Muscle of back (tissue), 11 donors: Measurements from ENCODE around the gene CRLF1. TPM values are rescaled to one million over a fixed set of nuclear protein-coding genes. Genes with fewer than 3 reads are reported as not detected.
"Not testable (repeated sequence)": the region's sequence is repeated elsewhere in the genome, so short reads cannot be mapped to it uniquely, and the experiment has no call there.

Experiments used
- DNase-seq, 3 donors: peaks; one replicate each; pipeline versions ENCODE4 v3.0.0 to v3.0.0-alpha.2; 2013
- polyA plus RNA-seq, 10 donors: library from polyadenylated mRNA; unstranded; fragments of 120-200 nt; gene quantifications; one replicate each; pipeline ENCODE4 v1.2.1, GENCODE V29; 2013; ENCODE audit not compliant: insufficient read length in 10 of 10

Gene CRLF1
- polyA plus RNA-seq, 10 donors: 3.2 to 29.6 (median 10.3) TPM

DNA sequence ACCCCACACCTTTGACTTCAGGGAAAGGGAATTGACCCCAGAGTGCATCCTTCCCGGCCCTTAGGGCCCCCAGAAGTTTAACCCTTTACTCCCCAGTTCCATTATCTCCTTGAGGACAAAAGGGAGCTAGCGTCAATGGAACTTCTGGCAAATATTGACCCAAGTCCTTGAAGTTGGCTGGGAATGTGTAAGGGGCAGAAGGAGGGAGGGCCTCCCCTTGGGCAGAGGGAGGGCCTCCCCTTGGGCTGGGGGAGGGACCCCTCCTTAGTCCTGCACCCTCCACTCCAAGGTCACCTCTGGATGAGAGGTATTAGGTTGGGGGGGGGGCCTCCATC is 3.1 kb upstream of the CRLF1 start:
- DNase-seq: no peak

DNA sequence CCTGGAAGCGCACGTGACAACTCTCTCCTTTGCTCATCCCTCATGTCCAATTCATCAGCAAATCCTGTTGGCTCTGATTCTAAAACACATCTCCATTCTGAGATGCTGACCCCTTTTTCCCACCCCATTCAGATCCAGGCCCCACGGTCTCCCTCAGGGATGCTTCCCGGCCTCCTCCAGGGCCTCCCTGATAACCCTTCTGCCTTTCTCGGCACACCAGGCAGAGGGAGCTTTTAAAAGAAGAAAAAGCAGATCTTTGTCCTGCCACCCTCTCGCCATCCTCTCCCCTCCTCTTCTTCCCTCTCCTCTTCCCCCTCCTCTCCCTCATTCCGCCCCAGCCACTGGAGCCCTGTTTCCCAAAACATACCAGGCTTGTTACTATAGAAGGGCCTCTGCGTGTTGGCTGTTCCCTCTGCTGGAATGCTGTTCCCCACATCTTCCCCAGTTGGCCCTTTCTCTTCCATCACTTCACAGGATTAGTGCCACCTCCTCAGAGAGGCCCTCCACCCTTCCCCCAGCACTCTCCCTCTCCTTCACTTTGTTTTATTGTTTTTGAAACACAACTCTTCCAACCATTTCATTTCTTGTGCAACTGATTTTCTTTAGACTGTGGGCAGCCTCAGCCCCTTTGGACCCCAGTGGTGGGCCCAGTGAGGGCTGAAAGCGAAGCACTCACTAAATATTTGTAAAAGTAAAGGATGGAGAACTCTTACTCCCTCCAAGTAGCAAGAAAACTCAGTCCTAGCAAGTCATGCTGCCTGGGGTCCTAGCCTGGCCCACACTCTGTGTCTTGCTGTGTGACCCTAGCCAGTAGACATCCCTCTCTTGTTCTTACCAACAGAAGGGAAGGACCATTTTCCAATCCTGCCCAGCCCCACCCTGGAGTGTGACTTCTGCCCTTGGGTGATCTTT is 2.5 kb upstream of the CRLF1 start:
- DNase-seq: no peak

DNA sequence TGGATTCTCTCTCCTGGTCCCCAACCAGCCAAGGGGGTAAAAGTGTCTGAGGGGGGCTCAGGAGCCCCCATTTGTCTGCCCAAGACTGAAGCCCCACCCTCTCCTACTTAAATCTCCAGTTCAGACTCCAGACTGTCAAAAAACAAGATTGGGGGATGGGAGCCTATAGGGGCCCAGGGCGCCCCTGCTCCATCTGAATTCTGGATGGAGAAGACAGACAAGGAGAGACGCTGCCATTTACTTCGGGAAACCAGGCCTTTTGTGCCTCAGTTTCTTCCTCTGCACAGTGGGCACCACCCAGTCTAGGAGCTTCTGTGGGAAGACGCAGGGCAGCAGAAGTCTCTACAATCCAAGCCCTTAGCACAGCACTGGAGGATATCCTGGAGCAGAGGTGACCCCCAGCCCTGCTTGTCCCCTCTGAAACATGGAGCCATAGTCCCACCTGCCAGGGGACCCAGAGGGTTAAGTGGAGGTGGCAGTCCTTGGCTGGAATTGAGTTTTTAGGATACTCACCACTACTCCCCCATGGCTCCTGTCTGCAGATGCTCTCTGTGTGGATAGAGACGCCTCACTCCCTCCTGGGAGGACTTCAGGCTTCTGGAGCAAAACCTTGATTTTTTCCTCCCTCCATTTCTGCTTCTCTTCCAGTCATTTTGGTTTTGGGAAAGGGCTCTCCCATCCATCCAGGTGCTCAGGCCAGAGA is 1.7 kb upstream of the CRLF1 start:
- no peak for DNase-seq

DNA sequence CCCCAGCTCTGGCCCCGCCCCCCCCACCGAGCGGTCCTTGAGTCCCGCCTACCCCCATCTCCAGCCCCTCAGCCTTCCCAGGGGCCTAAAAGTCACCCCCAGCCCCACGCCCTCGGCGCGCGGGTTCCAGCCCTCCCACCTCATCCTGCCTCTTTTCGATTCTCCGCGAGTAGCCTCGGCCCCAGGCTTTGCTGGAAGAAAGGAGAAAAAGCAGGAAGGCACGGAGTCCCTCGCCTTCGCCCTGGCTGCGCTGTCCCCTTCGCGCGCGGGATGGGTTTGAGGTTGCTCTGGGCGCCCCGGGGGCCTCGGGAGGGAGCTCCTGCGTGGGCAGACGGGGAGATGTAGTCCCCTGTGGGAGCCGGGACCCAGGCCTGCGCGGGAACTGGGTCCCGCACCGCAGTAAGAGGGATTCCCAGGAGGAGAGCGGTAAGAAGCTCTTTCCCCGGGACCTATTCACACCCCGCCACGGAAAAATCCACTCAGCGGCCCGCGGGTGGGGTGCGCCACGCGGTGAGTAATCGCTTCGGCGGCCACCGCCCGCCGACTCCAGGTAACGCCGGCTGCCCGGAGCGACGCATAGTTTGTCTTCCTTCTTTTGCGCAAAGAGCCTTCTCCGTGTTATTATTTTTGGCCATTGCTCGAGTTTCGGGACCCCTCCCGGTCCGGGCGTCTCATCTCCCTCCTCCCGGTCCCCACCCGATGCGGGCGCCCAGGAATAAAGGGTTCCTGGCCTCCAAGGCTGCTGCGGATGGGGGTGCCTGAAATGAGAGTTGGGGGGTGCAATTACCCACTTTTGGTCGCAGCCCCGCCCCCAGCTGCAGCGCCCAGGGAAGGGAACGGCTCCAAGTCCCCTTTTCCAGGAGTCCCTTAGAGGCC is 865 bp upstream of the CRLF1 start:
- no peak for DNase-seq

DNA sequence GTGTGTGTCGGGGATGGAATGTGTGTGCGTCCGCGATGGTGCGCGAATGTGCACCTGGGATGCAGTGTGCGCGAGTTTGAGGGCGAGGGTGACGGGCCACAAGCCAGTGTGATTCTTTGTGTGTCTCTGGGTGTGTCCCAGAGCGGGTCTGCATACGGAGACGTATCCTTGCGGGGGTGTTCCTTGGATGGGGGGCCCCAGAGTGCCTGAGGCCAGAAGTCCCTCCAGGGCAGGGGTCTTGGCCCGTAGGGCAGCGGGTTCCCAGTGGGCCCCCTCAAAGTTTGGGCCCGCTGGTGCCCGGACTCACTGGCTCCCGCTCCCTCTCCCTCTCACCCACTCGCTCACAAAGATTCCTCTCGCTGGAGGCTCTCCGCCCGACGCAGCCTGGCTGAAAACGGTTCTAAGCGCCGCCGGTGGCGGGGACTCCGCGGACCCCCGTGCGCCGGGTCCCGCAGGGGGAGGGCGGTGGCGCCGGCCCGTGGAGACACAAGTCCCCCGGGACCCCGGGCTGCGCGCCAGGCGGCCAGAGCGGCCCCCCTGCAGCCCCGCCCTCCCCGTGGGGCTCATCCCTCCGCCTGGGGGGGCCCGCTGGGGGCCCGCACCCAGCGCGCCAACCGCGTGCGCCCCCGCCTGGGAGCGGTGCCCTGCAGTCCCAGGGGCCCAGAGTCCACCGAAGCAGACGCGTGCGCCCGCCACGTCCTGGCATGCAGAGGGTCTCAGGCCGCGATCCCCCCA is 886 bp downstream of the CRLF1 start:
- no peak for DNase-seq

DNA sequence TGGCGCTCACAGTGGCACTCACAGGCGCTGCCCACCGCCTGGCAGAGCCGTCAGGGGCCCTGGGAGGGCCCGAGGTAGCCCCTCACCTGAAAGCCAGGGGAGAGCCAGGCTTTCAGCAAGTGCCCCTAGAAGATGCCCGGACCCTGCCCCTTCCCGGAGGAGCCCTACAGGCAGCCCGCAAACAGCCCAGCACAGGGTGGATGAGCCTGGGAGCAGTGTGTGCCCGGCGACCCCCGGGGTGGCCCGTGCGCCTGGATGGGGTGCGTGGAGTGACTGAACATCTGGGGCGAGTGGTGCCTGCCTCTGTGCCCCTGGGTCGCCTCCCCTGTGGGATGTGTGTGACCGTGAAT is 1.4 kb downstream of the CRLF1 start:
- no peak for DNase-seq

DNA sequence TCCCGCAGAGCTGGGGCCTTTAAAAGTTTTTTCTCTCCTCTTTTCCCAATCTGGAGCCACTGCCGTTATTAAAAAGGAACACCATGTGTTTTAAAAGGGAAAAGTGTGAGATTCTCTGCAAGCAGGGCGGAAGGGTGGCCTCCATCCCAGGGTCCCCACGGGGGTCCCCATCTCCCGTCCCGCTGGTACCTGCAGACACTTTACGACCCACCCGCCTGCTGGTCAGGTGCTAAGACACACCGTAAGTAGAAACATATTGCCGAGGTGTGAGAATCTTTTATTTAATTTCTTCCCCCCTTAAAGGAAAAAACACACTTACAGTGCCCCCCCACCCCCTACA is 1.8 kb downstream of the CRLF1 start:
- no peak for DNase-seq

DNA sequence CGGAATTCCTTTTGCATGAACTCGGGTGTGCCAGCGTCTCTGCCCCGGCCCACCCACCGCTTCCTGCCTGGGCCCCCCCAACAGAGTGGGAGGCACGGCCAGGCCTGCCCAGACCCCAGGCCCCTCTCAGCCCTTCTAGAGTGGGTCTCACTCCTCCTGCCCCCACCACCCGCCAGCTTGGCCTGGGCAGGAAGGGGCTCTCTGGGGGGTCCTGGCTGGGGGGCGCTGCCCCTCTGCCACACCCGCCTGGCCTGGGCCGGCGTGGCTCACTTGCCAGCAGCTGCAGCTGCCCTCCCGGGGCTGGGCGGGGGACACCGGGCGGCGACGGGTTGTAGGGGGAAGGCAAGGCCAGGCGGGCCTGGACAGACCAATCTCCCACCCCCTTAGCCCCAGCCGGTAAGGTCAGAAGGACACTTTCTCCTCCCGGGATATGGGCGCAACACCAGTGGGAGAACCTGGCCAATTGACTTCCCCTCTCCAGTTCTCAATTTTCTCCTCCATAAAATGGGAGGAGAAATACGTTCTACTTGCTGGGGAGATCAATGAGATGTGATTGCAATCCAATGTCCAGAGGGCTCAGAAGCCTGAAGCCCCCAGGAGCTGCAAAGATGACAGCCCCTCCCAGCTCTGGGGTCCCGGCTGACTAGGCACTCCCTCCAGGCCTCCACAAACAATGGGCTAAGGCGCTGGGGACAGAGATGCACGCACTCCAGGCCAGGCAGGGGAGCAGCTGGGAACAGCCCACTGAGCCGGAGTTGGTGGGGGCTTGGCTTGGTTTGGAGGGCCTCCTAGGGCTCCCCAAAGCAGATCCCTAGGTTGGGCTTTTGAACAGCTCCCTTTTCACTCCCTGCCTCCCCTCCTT is 2.4 kb downstream of the CRLF1 start:
- DNase-seq: no peak

DNA sequence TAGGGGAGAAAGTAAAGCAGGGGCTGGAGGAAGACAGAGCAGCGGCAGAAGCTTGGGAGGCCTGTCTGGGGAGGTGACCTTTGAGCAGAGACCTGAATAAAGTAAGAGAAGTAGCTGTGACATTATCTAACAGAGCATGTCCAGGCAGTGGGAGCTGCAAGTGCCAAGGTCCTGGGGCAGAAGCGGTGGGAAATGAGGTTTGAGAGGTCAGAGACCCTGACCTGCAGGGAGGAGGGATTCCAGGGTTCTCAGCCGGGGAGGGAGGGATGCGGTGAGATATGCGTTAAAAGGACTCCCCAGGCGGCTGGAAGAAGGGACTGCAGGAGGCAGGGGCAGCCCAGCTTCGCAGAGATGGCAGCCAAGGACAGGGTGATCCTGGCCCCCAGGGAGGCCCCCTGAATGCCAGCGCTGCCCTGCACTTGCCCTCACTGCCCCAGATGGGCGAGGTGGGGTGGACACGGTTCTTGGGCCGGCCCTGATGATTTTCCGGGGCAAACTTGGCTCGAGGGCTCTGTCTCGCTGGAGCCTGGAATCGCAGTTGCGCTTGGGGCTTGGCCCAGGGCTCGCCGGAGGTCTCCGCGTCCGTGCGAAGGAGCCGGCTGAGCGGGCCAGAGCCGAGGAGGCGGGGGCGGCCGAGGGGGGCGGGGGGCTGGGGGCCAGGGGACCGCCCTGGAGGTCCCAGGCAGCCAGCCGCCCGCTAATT is 3.2 kb downstream of the CRLF1 start:
- no peak for DNase-seq

DNA sequence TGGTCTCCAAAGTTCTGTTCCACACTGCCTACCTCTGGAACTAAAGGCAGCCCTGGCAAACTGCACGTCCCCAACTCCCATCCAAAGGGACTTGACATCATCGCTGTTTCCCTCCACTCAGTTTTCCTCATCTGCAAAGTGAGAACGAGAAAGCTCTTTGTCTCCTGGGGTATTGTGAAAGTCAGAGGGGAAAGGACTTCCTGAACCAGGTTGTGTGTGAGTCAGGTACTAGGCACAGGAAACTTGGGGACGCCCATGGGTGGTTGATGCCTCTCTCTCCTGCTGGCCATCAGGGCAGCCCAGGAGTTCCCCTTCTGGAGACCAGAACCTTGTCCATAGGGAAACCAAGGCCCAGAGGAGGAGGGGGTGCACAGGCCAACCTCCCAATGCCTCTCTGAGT is 4.7 kb downstream of the CRLF1 start:
- DNase-seq: no peak

DNA sequence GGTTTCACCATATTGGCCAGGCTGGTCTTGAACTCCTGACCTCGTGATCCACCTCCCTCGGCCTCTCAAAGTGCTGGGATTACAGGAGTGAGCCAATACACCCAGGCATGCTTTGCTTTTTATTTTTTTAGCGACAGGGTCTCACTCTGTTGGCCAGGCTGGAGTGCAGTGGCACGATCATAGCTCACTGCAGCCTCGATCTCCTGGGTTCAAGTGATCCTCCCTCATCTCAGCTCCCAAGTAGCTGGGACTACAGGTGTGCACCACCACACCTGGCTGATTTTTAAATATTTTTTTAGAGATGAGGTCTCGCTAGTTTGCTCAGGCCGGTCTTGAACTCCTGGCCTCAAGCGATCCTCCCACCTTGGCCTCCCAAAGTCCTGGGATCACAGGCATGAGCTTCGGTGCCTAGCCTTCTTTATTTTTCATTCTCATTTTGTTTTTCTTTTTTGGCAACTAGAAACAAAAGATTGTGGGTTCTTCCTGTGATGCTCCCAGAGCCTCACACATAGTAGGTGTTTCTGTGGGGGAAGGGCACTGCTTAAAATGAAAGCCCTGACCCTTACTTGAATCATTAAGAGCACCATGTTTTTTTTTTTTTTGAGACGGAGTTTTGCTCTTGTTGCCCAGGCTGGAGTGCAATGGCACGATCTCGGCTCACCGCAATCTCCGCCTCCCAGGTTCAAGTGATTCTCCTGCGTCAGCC is 5.8 kb downstream of the CRLF1 start:
- not testable (repeated sequence) for DNase-seq

DNA sequence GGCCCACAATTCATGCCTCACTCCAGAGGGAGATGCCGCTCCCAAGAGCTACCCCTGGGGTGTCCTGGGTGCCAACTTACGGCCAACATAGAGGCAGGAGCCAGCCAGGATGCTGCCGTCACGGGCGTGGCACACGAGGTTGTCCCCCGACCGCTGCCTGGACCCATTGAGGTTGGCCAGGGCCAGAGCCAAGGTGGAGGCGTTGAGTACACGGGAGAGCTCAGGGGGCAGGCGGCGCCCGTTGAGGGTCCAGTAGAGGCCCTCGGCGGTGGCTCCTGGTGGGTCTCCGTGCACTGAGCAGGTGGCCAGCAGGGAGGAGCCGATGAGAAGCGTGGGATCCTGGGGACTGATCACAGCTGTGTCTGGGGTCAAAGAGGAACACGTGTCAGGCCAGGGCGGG is 7.1 kb downstream of the CRLF1 start:
- DNase-seq: no peak

DNA sequence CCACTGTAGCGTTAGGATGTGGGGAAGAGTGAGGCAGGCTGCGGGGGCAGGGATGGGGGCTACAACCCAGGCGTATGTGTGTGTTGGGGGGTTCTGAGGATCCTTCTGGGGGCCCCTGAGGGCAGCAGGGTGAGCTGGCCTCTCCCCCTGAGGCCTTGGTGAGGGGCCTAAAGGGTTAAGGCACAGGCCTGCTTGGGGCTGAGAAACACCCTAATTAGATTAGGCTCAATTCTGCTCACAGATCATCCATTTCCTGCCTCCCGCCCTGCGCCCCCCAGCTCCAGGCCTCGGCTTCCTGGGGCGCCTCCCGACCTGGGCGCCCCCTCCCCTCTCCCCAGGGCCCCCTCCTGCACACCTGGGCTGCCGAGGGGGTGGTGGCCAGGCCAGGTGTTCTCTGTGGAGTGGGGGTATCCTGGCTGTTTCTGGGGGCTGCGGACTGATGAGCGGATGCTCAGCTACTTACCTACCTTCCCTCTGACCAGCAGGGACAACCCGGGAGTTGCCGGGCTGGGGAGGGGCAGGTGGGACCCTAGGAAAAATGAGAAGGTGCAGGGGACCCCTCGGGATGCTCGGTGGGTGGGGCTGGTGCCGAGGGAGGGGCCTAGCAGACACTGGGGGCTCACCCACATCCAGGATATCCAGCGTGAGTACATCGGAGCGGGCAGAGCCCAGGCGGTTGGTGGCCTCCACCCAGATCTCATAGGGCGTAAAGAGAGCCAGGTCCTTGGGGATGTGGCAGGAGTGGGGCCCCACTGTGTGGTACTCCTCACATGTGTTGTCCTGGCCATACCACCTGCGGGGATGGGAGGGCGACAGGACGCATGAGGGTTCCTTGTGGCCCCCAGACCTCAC is 8.6 kb downstream of the CRLF1 start:
- no peak for DNase-seq

DNA sequence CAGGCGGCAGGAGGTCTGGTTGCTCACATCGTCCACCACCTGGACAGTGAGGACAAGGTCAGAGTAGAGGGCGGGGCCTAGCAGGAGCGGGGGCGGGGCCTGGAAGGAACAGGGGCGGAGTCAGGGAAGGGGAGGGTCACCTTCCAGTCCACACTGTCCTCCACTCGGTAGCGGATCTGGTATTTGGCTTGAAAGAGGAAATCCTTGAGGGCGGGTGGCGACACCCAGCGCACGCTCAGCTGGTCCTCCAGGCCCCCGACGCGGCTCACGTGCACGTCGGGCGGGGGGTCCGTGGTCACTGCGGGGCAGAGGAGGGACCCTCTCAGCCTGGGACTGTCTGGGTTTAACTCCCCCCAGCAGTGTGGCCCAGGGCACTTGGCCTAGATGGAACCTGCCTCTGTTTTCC is 9.8 kb downstream of the CRLF1 start:
- DNase-seq: peak in 1 of 3 donors; percentile 53

DNA sequence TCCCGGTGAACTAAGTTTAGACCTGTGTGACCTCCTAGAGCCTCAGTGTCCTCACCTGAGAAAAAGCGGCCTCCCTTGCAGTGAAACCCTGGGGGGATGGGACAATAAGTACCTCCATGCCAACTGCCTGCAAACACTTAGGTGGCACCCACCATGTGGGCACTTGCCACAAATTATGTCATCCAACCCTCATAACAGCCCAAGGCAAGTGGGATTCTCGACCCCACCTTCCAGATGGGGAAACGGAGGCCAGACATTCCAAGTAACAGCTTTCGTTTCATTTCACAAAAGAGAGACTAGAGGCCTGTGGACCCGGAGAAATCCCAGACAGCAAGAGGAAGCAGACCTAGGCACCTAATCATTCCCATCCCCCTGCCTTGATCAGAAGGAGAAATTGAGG is 11.1 kb downstream of the CRLF1 start:
- peak in 1 of 3 donors; percentile 62 for DNase-seq

DNA sequence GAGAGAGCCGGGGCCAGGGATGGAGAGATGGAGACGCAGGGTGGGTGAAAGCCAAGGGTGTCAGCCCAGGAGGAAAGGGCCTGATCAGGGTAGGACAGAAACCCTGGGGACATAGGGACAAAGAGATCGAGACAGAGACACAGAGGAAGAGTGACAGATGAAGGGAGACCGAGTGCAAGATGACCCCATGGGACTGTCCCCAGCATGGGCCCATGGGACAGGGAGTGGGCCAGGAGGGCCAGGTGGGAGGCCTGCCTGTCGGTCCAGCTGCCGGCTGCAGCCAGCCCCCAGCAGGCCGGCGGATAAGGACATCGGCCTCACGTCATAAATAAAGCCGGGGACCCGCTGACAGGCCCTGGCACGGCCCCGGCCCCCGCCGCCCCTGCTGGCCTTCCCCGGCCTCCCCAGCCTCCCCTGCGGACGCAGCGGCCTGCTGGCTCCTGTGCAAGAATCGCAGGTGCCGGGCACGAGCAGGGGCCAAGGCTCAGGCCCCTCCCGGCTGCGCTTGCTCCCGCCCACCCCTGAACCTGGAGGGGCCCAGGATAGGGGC is 11.7 kb downstream of the CRLF1 start:
- DNase-seq: peak in 2 of 3 donors; percentile 45 to 83

DNA sequence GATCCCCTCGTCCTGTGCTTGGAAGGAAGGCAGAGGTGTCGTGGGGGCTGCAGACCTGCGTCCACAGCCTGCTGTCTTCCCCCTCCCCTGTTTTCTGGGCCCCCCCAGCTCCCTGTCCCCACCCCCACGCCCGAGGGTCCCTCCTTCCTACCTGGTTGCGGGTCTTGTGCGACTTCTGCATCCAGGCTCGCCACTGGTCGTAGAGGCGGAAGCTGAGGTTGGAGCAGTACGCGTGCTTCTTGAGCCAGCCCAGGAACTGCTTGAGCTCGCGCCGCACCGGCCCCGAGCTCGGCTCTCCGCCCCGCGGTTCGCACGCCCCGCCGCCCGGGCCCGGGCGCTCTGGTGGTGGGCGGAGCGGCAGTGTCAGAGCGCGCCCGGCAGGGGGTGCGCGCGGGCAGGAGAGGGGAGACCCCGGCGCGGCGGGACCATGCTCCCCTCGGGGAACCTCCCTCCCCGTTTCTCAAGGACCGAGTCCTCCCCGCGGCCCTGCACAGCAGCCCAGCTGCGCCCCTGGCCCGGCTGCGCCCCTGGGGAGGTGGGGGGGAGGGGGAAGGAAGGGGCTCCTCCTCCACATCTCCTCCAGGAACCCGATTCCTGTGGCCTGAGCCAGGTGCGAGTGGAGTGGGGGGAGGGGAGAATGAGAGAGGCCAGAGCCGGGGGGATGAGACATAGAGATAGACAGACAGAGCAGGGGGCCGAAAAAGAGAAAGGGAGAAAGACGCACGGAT is 12.3 kb downstream of the CRLF1 start:
- peak; percentile 64 to 94 (median 88) for DNase-seq
